CD4-positive, alpha-beta T cell treated with Interleukin-1 beta for 1 hour (primary cell): ENCODE data around the gene NAE1.
A peak's percentile ranks its signal among the peaks of the same experiment; 100 is the strongest.
"Not testable (repeated sequence)": the region's sequence is repeated elsewhere in the genome, so short reads cannot be mapped to it uniquely, and the experiment has no call there.

Experiments
- DNase-seq, 2 donors: peaks; one replicate each; pipeline ENCODE4 v3.0.0-alpha.2; 2020 to 2022

Gene NAE1

DNA sequence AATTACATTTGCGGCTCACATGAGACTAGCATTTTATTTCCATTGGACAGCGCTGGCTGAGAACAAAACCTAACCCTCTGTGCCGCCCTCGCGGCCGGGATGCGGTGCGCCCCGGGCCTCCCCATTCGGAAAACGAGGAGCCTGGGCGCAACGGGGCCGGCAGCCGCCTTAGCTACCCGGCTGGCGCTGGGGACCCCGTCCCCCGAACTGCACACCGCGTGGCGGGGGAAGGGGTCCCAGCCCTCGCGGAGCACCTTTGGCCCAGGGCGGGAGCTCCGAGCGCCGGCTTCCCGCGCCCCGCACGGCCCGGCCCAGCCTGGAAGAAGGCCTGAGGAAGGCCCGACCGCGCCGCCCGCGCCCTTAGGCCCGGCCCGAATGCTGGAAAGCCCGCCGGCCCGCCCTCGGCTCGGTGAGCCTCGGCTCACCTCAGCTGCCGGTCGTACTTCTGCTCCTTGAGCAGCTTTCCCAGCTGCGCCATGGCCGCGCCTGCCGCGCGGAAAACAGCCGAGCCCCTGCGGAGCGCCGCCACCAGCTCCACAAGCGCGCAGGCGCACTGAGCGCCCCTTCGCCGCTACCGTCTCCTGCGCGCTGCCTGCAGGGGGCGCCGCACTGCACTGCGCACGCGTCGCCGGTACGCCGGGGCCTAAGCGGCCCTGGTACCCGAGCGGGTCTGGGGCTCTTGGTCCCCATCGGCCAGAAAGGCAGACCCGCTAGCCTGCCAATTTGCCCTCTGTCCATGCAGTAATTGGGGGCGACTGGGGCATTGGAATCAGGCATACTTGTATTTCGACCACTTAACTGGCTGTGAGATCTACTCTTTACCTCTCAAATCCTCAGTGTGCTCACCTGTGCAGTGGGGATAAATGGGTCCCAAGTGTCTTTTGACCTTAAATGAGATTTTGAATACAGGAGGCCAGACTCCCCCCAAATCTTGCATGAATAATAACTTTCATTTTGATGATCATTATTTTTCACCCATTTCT is at the start of gene NAE1:
Gene NAE1, minus strand, starts transcription at position 555 of the 983 bp plus-strand sequence. Its CDS starts 77 bp downstream, at position 478.
- DNase-seq = peak; percentile 90 to 91

DNA sequence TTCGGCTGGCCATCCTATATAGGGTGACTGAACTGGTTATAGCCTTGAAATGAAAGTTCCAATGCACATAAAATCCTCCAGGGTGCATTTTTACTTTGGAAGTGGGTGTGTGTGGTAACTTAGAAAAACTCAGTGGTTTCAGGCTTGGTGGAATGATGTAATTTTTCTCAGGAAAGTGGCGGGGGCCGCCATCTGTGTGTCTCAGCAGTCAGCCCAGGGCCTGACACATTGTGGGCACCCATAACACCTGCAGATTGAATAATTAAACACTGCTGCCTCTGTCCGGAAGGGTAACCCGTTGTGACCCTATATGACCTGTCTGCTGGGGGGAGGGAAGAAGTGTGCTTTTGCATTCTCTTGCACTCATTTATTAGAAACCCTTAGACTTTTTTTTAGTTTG is 47.3 kb upstream of the NAE1 start:
- no peak for DNase-seq

DNA sequence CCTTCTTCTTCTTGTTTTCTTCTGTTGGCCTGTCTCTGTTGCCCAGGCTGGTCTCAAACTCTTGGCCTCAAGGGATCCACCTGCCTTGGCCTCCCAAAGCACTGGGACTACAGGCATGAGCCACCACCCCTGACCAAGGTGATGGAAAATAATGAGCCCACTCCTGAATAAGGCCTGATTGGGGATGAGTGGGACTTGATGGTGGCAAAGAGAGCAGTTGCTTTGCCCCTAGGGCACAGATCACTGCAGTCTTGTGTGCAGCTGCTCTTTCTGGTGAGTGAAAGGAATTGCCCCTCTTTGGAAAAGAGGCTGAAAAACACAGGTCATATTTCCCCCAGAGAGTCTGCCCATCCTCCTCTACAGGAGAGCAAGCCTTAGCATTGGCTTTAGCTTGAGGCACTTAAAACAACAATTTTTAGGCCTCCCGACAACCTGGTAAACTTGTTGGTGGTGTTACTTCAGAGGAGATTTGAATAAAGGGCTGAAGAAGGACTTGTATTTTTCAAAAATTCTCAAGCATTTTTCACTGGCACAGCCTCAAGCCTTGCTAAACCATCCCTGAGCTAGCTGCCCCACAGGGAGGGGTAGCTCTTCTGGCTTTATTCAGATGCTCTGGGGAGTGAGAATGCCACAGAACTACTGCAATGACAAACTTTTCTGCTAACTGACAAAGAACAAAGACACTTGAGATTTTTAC is 43.5 kb upstream of the NAE1 start:
- DNase-seq = peak in 1 of 2 donors; percentile 2

DNA sequence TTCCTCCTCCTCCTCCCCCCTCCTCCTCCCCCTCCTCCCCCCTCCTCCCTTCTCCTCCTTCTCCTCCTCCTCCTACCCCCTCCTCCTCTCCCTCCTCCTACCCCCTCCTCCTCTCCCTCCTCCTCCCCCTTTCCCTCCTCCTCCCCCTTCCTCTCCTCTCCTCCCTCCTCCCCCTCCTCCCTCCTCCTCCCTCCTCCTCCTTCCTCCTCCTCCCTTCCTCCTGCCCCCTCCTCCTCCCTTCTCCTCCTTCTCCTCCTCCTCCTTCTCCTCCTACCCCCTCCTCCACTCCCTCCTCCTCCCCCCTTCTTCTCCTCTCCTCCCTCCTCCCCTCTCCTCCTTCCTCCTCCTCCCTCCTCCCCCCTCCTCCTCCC is 42.9 kb upstream of the NAE1 start:
- no peak for DNase-seq

DNA sequence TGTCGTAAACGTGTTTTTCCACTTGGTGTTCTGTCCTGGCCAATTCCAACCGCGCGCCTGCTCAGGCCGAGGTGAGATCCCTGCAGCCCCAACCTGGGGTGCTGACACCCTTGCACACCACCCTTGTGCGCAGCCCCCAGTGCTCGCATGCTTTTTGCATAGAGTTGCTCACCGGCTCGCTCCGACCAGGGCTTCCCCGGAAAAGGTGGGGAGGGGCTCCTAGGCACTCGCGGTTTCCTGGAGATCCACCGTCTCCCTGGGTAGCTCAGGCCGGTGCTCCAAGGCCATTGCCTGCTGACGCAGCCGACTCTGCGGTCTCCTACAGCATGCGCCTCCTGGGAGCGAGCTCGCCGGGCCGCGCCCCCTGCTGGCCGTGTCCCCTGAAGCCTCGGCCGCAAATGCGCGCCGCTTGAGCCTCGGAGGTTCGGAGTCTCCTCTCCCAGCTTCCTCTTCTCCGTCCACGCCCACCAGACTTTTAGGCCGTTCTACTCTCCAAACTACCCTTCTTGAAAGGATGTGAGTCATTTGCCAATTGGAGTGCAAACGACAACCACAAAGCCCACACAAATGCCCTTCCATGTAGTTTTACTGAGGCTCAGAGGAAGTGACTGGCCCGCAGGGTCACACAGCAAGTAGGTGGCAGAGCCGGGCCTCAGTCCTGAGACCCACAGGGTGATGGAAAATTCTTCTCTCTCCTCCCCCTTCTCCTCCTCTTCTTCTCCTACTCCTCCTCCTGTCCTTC is 42.3 kb upstream of the NAE1 start:
- peak; percentile 87 to 92 for DNase-seq

DNA sequence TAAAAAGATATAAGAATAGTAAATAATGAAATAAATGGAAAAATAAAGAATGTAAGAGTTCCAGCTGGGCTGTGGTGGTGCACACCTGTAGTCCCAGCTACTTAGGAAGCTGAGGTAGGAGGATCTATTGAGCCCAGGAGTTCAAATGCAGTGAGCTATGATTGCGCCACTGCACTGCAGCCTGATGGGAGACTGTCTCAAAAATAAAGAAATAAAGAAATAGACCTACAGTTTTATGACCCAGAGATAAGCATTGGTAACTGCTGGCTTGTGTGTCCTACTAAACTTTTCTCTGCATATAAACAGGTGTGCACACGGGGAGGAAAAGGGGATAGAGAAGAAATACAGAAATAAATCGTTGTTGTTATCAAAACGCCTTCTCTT is 41.8 kb upstream of the NAE1 start:
- DNase-seq = no peak

DNA sequence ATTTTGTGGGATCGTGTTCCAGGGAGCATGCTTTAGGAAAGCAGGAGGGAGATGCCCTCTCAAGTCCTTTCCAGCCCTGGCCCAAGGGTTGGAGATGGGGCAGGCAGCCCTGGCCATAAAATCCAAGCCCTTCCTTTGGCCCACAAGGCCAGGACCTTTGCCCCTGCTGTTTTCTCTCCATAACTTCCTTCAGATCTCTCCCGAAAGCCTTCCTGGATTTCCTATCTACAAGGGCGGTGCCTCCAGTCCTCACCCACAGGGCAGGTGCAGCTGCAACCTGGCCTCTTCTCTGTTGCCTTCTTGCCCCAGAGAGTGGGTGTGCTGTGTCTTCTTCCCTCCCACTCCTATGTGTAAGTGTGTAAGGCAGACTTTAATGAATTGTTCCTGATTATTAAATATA is 41.1 kb upstream of the NAE1 start:
- no peak for DNase-seq

DNA sequence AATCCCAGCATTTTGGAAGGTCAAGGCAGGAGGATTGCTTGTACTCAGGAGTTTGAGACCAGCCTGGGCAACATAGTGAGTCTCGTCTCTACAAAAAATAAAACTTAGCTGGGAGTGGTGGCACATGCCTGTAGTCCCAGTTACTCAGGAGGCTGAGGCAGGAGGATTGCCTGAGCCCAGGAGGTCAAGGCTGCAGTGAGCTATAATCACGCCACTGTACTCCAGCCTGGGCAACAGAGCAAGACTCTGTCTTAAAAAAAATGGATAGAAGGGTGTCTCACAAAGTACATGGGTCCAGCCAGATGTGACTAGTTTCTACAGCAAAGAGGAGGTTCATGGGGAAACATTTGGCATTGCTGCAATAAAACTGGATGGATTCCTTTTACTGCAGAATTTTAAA is 40.6 kb upstream of the NAE1 start:
- DNase-seq = not testable (repeated sequence)

DNA sequence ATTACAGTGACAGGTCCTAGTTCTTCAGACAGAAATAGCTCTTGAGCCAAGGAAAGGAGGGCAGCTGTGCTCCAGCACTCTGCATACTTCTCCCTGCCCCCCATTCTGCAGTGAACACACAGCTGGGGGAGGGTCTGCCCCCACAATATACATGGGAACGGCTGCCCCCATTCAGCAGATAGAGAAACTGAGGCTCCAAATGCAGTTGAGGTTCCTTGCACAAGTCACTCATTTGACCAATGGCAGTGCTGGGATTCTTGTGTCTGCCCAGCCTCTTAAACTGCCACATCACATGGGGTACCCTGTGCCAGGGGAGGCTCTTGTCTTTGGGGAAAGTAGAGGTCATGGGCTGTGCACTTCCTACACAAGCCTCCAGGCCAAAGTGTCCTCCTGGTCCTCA is 38.6 kb upstream of the NAE1 start:
- DNase-seq = no peak

DNA sequence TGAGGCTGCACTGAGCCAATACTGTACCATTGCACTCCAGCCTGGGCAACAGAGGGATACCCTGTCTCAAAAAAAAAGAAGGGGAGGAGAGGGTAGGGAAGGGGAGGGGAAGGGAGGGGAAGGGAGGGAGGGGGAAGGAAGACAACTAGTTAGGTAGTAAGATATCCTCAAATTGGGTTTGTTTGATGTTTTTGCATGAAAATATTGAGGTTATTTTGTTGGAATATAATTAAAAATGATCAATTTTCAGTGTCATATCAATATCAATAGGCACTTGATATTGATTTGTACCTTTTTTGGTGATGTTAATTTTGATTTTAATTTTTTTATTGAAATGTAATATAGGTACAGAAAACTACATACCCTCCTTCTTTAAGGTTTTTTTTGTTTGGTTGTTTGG is 32.9 kb upstream of the NAE1 start:
- no peak for DNase-seq

DNA sequence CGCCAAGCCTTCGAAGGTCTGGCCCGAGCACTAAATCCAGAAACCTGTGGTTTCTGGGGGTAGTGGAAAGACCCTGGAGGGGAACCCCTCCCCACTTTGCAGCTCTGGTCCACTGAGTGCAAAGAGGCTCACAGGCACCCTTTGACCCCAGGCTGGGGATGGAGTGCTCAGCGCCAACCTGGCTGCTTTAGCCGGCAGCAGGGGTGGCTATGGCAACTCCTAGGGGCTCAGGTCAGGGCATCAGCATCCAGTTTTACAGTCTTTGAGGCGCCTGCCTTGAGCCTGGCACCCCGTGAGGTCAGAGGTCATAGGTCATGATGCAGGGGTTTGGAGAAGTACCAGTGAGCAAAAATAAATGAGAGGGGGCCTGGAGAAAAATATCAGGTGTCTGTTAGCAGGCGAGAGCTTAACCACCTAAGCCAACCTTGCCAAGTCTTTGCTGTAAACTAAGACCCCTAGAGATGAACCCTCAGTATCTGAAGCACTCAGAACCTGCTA is 31.3 kb upstream of the NAE1 start:
- DNase-seq = no peak

DNA sequence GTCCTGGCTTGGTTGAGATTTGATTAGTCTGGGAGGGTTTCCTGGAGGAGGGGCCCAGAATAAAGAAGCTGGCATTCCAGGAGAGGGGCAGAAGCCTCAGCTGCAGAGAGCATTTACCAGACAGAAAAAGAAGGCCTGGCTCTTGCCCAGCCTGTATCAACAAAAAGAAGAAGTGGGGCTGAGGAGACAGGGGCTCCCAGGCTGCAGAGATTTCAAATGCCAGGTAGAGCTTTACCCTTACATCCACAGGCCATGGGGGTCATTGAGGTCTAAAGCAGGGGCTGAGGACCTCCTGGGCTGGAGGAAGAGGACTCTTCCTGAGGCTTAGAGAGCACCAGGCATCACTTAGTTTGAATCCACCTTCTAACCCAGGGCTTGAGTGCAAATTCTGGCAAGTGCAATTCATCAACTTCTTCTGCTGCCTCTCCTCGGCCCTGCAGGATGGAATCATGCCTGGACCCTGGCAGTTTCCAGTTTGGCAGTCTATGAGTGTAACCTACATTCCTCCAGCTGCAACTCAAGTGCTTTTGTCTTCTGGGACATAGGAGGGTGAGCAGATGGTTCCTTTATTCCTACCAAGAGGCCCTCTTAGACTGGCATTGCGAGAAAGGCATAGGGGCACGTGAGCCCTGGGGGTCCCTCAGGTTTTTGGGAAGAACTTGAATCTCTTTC is 28.8 kb upstream of the NAE1 start:
- no peak for DNase-seq

DNA sequence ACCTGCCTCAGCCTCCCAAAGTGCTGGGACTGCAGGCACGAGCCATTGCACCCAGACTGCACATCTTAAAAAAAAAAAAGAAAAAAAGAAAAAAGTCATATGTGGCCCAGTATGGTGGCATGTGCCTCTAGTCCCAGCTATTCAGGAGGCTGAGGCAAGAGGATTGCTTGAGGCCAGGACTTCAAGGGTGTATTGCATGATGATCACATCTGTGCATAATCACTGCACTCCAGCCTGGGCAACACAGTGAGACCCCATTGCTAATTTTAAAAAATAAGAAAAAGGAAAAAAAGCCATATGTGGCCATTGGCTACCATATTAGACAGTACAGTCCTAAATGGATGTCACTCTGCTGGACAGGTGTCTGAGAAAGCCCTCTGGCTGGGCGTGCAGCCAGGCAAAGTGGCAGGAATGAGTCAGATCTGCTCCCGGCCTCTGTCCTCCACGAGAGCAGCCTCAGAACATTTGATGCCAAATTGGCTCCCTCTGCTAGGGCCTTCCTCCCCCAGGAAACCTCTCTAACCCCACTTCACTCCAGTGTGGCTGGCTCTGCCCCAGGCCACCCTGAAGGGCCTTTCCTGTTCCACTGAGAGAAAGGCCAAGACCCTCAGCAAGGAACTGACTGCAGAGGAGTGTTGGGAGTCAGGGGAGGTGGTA is 28.1 kb upstream of the NAE1 start:
- no peak for DNase-seq

DNA sequence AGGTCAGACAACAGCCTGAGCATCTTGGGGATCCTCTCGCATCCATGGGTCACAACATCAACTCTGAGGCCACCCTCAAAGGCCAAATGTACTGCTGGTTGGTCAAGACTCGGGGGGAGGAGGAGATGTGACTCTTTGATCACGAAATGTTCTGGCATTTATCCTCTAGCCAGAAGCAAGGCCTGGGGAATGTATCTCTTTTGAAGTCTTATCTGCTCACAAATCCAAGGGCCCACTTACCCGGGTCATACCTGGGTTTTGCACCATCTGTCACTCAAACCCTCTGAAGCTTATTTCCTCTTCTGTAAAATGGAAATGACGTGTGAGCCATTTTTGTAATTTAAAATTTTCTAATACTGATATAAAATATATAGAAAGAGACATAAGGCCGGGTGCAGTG is 26.7 kb upstream of the NAE1 start:
- no peak for DNase-seq

DNA sequence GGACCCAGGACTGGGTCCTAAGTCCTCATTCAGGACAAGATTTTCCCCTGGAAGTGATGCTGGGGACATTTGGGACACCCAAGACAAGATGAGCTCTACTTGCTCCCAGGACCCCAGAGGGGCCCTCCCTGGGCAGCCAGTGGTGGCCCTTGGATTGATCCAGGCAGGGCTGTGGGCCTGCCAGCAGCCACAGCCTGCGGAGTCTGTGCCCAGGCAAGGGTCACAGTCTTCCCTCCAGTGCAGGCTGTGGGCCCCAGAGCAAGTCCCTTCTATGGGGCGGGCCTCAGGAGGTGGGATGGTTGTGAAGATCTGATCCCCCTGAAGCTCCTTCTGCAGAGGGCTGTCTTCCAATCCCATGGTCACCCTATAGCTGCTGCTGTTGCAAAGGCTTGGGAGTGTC is 26.0 kb upstream of the NAE1 start:
- DNase-seq = no peak

DNA sequence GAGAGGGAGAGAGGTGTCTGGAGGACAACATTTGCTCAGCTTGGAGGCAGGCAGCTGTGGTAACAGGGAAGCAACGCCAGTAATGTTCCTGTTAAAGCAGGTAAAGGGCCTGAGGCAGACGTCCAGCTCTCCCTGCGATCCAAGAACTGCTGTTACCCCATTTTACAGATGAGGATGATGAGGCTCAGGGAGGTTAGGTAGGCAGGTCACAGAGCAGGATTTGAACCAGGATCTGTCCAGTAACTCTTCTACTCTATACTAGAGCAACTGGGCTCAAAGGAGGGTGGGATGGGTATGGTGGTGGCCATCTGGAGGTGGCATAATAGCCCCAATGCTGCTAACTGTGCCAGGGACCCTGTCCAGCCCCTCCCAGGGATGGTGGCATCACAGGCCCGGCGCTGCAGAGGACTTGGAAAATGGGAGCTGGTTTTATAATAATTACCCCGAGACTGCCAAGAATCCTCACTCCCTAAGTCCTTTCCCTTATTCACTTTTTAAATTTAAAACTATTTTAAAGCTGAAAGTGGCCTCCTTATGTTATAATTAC is 25.5 kb upstream of the NAE1 start:
- DNase-seq = no peak

DNA sequence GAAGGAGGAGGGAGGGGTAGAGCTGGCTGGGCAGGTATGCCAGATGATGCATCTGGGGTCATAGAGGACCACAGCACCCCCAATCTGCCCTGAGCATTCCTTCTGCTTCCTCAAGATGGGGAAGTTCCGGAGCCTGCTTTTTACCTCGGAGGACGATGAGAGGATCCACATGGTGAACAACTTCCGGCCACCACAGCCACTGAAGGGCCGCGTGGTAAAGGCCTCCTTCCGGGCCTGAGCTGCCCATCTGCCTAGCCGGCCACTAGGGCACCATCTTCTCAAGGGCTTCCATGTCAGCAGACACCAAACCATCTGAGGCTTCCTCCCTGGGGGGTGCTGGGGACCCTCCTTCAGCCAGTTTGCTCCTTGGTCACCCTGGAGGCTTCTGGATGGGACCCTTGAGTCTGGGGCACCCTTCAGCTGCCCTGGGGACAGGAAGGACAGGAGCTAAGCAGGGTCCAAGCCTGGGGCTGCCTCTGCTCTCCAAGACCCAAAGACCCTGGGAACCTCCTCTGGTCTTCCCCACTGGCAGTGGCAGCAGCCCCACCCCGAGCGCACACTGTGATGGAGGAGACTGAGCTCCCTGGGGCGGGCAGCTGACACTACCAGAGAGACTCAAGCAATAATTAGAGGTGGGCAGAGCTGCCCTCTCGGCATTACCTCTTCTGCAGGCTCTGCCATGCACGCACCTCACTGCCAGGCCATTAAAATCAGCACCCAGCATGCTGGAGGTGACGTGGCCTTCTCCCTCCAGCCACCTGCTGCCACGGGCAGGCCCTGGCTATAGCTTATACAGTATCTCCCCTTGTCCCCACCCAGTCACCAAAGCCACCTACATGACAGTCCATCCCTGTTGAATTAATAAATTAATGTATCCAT is 22.7 kb upstream of the NAE1 start:
- DNase-seq = no peak

DNA sequence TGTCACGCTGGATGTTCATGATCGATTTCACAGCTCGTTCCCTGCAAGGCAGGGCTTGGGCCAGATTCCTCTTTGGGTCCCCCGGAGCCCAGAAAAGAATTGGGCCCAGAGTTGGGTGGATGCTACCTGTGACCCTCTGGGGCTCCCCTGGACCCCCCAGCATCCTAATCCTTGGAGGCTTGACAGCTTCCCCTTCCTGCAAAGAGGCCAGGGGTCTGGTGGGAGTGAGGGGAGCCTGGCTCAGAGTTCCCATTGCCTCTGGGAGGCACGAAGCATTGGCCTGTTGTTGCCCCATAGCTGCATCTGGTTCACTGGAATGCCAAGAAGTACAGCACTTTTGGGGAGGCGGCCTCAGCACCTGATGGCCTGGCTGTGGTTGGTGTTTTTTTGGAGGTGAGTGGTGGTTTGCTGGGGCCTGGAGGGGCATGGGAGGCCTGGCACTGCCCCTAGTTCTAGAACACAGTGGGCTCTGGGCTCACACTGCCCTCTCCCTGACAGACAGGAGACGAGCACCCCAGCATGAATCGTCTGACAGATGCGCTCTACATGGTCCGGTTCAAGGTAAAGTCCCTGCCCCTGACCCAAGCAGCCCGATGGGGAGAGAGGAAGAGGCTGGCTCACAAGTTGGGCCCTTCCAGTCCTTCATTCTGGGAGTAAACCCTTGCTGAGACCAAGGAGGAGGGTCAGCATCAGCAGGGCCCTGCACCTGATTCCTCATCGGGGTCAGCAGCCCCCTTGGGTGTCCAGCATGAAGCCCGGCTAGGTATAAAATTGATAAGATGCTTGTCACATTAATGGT is 20.6 kb upstream of the NAE1 start:
- DNase-seq = no peak

DNA sequence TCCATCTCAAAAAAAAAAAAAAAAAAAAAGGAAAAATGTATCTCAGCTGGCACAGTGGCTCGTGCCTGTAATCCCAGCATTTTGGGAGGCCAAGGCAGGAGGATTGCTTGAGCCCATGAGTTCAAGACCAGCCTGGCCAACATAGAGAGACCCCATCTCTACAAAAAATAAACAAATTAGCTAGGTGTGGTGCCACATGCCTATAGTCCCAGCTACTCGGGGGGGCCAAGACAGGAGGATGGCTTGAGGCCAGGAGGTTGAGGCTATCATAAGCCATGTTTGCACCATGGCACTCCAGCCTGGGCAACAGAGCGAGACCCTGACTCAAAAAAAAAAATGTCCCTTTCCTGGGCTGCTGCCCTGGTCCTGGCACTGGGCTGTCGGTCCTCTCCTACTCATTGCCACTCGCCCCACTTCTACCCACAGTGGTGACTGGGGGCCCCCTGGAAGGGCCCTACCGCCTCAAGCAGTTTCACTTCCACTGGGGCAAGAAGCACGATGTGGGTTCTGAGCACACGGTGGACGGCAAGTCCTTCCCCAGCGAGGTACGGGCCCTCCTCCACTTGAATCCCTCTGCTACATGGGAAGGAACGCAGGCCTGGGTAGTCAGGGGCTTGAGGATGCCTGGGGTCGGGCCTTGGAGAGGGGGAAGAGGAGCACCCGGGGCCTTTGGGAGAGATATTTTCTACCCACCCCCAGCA is 19.5 kb upstream of the NAE1 start:
- DNase-seq = no peak
